ENCODE data around the gene DYNLT4. TPM values are rescaled to one million over a fixed set of nuclear protein-coding genes. Genes with fewer than 3 reads are reported as not detected.

Gene DYNLT4
- total and polyA plus RNA-seq, 4 donors, result 0.29 to 0.50 TPM; not detected in 2

- TF ChIP-seq JUND (IDR thresholded peaks at IDR 0.05) (no peak), HNF4A (conservative IDR thresholded peaks at IDR 0.05) (no peak), CTCF (IDR thresholded peaks at IDR 0.05; ENCODE audit: low read depth, low read length, missing input control) (no peak), EGR1 (IDR thresholded peaks at IDR 0.05; ENCODE audit: low read depth in 2 of 2) (no peak), RAD21 (IDR thresholded peaks at IDR 0.05) (no peak), MAX (IDR thresholded peaks at IDR 0.05) (no peak), ZBTB33 (IDR thresholded peaks at IDR 0.05) (no peak), TAF1 (conservative IDR thresholded peaks at IDR 0.05) (no peak), FOXA1 (IDR thresholded peaks at IDR 0.05) (no peak), GABPA (IDR thresholded peaks at IDR 0.05 in 1 of 2, conservative IDR thresholded peaks at IDR 0.05 in 1 of 2) (no peak), REST (IDR thresholded peaks at IDR 0.05) (no peak), SP1 (IDR thresholded peaks at IDR 0.05) (no peak), HNF4G (IDR thresholded peaks at IDR 0.05) (no peak), RXRA (IDR thresholded peaks at IDR 0.05) (no peak), YY1 (IDR thresholded peaks at IDR 0.05) (no peak), FOXA2 (IDR thresholded peaks at IDR 0.05) (no peak), NR2F2 (IDR thresholded peaks at IDR 0.05) (no peak), ATF3 (IDR thresholded peaks at IDR 0.05) (no peak)
- 81% methylated on average over 13 of the region's 13 CpGs for WGBS
- no peak for DNase-seq (ENCODE audit: low spot score)
- H3K4me1 ChIP-seq (ENCODE audit: control insufficient read depth in 4 of 4, insufficient read depth in 4 of 4, low read length in 3 of 4), result peaks cover 0 to 17% (median 8%) of the 10 kb centered on the region in 4 donors
- no peak overlapping the region for H3K27ac ChIP-seq (ENCODE audit: low read depth in 1 of 2, low read length in 2 of 2)
- no peaks in the 10 kb centered on the region for H3K27me3 ChIP-seq (ENCODE audit: control insufficient read depth in 4 of 4, insufficient read depth in 4 of 4, low read length in 3 of 4)
- no peak overlapping the region for H3K9ac ChIP-seq (ENCODE audit: low read depth in 1 of 2, low read length in 2 of 2)
- no peaks in the 10 kb centered on the region for H3K9me3 ChIP-seq (ENCODE audit: control insufficient read depth in 4 of 4, low read length in 3 of 4)
- peaks cover 5 to 29% (median 18%) of the 10 kb centered on the region in 4 donors for H3K36me3 ChIP-seq (ENCODE audit: control insufficient read depth in 4 of 4, insufficient read depth in 3 of 4, low read depth in 1 of 4, low read length in 3 of 4)
- H3K4me3 ChIP-seq (ENCODE audit: low read depth in 1 of 3, low read length in 3 of 3), result no peak overlapping the region
These were observed 29.0 kb downstream of the DYNLT4 start for GRCh38 chr1:44777969-44778635.
